Chondrocyte (in vitro differentiated cells): ENCODE results near the gene GMCL2. TPM values are rescaled to one million over a fixed set of nuclear protein-coding genes. Genes with fewer than 3 reads are reported as not detected.

Experiments
- DNase-seq: peaks from one replicate; pipeline ENCODE4 v3.0.0; 2021; ENCODE audit warnings: mixed read lengths, low spot score
- H3K27ac Mint-ChIP-seq: one replicate; pipeline ENCODE4 v1.8.0; 2021; ENCODE audit warnings: mild to moderate bottlenecking, moderate library complexity, mixed read lengths; ENCODE audit not compliant: unreplicated experiment
- H3K27me3 Mint-ChIP-seq: 2 replicates; pipeline ENCODE4 v1.8.0; 2021; ENCODE audit warnings: low read depth, mixed read lengths
- H3K36me3 Mint-ChIP-seq: 2 replicates; pipeline ENCODE4 v1.8.0; 2021; ENCODE audit warnings: low read depth, mixed read lengths
- H3K4me1 Mint-ChIP-seq: 2 replicates; pipeline ENCODE4 v1.8.0; 2021; ENCODE audit warnings: low read depth, mild to moderate bottlenecking, mixed read lengths
- H3K4me3 Mint-ChIP-seq: one replicate; pipeline ENCODE4 v1.8.0; 2021; ENCODE audit warnings: mild to moderate bottlenecking, moderate library complexity, mixed read lengths; ENCODE audit not compliant: unreplicated experiment
- H3K9me3 Mint-ChIP-seq: 2 replicates; pipeline ENCODE4 v1.8.0; 2021; ENCODE audit warnings: low read depth, mixed read lengths
- total RNA-seq: library from RNA; stranded (reverse); gene quantifications from 3 replicates; pipeline ENCODE4 v1.2.1, GENCODE V29; 2021
- TF ChIP-seq, protein P1 (sequence below): fragments of 200-600 bp; sonication (generic); IDR thresholded peaks from 2 replicates; pipeline ENCODE4 v1.5.0; 2021; ENCODE audit warnings: antibody characterized with exemption, mild to moderate bottlenecking, moderate library complexity

Gene GMCL2
- total RNA-seq, 1 donor from 2014 or later: not detected

GRCh38 chr5:178155065-178155464, 32.1 kb downstream of the GMCL2 start:
- Mint-ChIP-seq H3K4me1 (peaks cover 29% of the 10 kb centered on the region), H3K36me3 (peaks cover 5% of the 10 kb centered on the region), H3K9me3 (no peaks in the 10 kb centered on the region), H3K27me3 (no peaks in the 10 kb centered on the region), H3K4me3 (no peak overlapping the region), H3K27ac (no peak overlapping the region)
- no peak for DNase-seq
- TF ChIP-seq, protein P1, sequence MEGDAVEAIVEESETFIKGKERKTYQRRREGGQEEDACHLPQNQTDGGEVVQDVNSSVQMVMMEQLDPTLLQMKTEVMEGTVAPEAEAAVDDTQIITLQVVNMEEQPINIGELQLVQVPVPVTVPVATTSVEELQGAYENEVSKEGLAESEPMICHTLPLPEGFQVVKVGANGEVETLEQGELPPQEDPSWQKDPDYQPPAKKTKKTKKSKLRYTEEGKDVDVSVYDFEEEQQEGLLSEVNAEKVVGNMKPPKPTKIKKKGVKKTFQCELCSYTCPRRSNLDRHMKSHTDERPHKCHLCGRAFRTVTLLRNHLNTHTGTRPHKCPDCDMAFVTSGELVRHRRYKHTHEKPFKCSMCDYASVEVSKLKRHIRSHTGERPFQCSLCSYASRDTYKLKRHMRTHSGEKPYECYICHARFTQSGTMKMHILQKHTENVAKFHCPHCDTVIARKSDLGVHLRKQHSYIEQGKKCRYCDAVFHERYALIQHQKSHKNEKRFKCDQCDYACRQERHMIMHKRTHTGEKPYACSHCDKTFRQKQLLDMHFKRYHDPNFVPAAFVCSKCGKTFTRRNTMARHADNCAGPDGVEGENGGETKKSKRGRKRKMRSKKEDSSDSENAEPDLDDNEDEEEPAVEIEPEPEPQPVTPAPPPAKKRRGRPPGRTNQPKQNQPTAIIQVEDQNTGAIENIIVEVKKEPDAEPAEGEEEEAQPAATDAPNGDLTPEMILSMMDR: no peak

DNA sequence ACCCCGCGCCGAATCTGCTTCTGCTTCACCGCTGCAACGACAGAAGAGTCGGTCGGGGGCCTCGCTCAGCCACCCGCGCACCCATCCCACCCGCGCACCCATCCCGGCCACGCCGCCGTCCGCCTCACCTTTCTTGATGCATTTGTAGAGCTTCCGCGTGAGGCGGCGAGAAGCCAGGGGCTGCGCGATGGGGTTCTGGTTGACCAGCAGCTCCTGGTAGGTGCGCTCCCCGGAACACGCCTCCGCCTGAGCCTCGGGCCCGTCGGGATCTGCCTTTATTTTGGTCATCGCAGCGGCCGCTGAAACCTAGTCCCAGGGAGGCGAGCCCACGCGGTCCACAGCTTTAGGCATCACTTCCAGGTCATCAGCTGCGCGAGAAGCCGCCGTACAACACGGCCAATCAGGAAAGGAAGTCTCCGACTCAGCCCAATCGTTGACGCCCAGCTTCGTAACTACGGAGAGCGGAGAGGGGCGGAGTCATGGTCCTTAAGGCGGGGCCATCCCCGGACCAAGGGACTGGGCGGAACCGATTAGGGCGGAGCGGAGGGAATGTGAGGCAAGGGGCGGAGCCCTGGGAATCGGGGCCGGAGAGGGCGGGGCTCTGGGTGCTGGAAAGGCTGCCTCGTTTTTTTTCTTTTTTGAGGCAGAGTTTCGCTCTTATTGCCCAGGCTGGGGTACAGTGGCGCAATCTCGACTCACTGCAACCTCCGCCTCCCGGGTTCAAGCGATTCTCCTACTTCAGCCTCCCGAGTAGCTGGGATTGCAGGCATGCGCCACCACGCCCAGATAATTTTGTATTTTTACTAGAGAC, 33.4 kb downstream of the GMCL2 start, which contains the start of gene NHP2:
Gene NHP2, minus strand, starts transcription at position 356 of the 811 bp plus-strand sequence. Its CDS starts 68 bp downstream, at position 288.
- H3K9me3 Mint-ChIP-seq: no peaks in the 10 kb centered on the region
- peaks cover 5% of the 10 kb centered on the region for H3K36me3 Mint-ChIP-seq
- H3K27ac Mint-ChIP-seq: peak within 1 kb of the TSS; percentile 94
- peak; percentile 99 for DNase-seq
- no peaks in the 10 kb centered on the region for H3K27me3 Mint-ChIP-seq
- peaks cover 29% of the 10 kb centered on the region for H3K4me1 Mint-ChIP-seq
- H3K4me3 Mint-ChIP-seq: peak within 1 kb of the TSS; percentile 95
- TF ChIP-seq, protein P1: no peak

DNA sequence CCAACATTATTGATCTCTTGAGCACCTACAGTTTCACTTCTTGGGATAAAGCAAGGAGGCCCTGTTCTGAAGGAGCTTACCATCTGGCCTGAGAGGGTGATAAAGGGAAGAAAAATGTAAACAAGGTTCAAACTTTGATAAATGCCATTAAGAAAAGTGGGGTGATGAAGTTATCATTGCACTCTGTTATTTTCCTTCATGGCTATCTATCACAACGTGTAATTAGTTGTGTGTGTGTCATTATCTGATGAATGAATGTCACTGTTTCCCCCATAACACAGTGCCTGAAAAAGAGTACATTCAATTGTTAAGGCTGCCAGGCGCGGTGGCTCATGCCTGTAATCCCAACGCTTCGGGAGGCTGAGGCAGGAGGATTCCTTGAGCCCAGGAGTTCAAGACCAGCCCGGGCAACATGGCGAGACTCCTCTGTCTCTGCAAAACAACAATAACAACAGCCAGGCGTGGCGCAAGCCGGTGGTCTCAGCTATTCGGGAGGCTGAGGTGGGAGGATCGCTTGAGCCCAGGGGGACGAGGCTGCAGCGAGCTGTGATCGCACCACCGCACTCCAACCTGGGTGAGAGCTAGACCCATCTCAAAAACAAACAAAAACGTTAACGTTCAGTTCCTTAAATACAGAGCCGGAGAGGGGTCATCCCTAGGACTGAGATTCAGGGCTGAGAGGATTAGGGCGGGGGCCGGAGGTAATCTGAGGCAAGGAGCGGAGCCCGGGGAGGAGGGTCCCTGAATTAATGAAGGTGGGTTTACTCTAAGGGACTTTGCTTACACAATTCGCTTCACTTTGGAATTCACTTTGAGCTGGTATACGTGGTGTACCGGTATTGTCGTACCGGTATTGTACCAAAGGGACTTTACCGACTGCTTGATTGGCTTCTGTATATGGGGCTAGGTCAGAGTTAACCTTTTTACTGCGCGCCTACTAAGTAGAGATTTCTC, 34.4 kb downstream of the GMCL2 start:
- Mint-ChIP-seq H3K27ac (peak overlapping the region; percentile 94), H3K27me3 (no peaks in the 10 kb centered on the region), H3K4me3 (peak overlapping the region; percentile 95), H3K9me3 (no peaks in the 10 kb centered on the region), H3K4me1 (peaks cover 29% of the 10 kb centered on the region), H3K36me3 (peaks cover 10% of the 10 kb centered on the region)
- no peak for DNase-seq
- TF ChIP-seq, protein P1: no peak

- peak overlapping the region; percentile 12 for H3K27ac Mint-ChIP-seq
- TF ChIP-seq, protein P1: peak; percentile 33
- no peaks in the 10 kb centered on the region for H3K9me3 Mint-ChIP-seq
- no peaks in the 10 kb centered on the region for H3K27me3 Mint-ChIP-seq
- H3K4me1 Mint-ChIP-seq: peaks cover 29% of the 10 kb centered on the region
- H3K4me3 Mint-ChIP-seq: peak overlapping the region; percentile 30
- peaks cover 18% of the 10 kb centered on the region for H3K36me3 Mint-ChIP-seq
- DNase-seq: no peak
Measured at GRCh38 chr5:178150977-178151734, 36.0 kb downstream of the GMCL2 start.
